ENCODE results near the gene GRPR. TPM values are rescaled to one million over a fixed set of nuclear protein-coding genes. Genes with fewer than 3 reads are reported as not detected.

GRPR gene
- total and polyA plus RNA-seq, 7 donors, result 0.19 to 2.8 (median 0.83) TPM; not detected in 2

DNA sequence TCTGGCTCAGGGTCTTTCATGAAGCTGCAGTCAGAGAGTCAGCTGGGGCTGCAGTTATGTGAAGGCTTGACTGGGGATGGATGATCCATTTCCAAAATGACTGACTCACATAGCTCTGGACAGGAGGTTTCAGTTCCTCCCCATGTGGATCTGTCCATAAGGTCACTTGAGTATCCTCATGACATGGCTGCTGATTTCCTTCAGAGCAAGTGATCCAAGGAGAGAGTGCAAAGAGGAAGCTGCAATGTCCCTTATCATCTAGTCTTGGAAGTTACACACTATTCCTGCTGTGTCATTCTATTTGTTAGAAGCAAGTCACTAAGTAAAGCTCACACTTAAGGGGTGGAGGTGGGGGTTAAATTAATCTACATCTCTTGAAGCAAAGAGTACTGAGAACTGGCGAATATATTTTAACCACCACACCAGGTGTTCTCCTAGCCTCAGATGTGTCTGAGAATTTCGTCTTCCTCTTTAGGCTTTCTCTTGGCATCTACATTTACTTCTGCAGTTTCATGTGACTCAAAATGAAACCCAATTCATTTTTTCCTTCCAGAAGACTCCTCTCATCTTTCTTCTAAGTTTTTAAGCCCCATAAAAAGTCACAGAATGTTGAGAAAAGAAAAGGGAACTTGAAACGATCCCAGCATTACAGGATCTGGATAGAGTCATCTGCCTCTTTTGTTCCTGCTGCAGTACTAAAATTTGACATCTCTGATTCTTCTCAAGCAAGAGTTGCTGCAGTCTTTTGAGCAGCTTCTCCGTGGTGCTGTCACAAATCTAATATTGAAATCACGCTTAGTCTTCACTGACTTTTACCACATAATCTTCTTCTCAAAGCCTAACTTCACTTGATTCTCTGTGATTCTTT, 3.8 kb upstream of the GRPR start:
- H3K36me3 ChIP-seq, result no peaks in the 10 kb centered on the region
- no peak overlapping the region for H3K4me3 ChIP-seq
- 34 to 71% methylated on average over 5 of the region's 5 CpGs for WGBS, 2 donors
- H3K4me1 ChIP-seq, result peaks cover 0 to 5% (median 0%) of the 10 kb centered on the region in 4 donors
- intact Hi-C loops (cut with DNase I), result loop anchor here (10.0 kb wide), 1 partner anchor 325 kb away; no protein-coding TSS in a partner anchor
- H3K27me3 ChIP-seq, result no peaks in the 10 kb centered on the region
- H3K27ac ChIP-seq, result peak overlapping the region in 2 of 4 donors; percentile 36 to 52
- no peak for DNase-seq
- H3K9me3 ChIP-seq, result no peaks in the 10 kb centered on the region
- TF ChIP-seq POLR2A (IDR thresholded peaks at IDR 0.05) (no peak), EP300 (IDR thresholded peaks at IDR 0.05) (peak in 1 of 4 donors; percentile 42), POLR2AphosphoS5 (IDR thresholded peaks at IDR 0.05) (peak; percentile 52 to 84 (median 76))

DNA sequence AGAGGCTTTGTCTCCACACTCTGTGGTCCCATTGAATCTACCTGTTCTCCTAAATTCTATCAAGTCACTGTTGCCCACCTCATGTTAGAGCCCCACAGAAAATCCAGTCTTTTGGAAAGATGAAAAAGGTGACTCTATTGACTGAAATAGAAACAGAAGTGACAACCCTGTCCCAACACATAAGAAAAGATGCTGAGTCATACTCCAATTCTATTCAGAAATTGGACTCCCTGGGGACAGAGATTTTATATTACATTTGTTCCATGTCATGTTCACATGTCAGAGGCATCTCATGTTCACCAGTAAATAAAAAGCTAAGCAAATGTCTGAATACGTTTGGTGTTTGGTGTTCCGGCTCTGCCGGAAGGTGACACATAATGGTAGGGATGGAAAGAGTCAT, 2.9 kb upstream of the GRPR start:
- no peaks in the 10 kb centered on the region for H3K36me3 ChIP-seq
- H3K27me3 ChIP-seq, result no peaks in the 10 kb centered on the region
- peak overlapping the region in 2 of 4 donors; percentile 36 to 52 for H3K27ac ChIP-seq
- TF ChIP-seq, protein P1, sequence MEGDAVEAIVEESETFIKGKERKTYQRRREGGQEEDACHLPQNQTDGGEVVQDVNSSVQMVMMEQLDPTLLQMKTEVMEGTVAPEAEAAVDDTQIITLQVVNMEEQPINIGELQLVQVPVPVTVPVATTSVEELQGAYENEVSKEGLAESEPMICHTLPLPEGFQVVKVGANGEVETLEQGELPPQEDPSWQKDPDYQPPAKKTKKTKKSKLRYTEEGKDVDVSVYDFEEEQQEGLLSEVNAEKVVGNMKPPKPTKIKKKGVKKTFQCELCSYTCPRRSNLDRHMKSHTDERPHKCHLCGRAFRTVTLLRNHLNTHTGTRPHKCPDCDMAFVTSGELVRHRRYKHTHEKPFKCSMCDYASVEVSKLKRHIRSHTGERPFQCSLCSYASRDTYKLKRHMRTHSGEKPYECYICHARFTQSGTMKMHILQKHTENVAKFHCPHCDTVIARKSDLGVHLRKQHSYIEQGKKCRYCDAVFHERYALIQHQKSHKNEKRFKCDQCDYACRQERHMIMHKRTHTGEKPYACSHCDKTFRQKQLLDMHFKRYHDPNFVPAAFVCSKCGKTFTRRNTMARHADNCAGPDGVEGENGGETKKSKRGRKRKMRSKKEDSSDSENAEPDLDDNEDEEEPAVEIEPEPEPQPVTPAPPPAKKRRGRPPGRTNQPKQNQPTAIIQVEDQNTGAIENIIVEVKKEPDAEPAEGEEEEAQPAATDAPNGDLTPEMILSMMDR (IDR thresholded peaks at IDR 0.05), result no peak
- TF ChIP-seq EP300 (IDR thresholded peaks at IDR 0.05) (no peak), POLR2A (IDR thresholded peaks at IDR 0.05) (no peak), POLR2AphosphoS5 (IDR thresholded peaks at IDR 0.05) (no peak)
- no peaks in the 10 kb centered on the region for H3K9me3 ChIP-seq
- DNase-seq, result no peak
- H3K4me1 ChIP-seq, result peaks cover 0 to 5% (median 0%) of the 10 kb centered on the region in 4 donors
- 92 to 98% methylated on average over 3 of the region's 3 CpGs for WGBS, 2 donors
- no peak overlapping the region for H3K4me3 ChIP-seq
- intact Hi-C loops (cut with DNase I), result loop anchor here (10.0 kb wide), 1 partner anchor 324 kb away; no protein-coding TSS in a partner anchor

DNA sequence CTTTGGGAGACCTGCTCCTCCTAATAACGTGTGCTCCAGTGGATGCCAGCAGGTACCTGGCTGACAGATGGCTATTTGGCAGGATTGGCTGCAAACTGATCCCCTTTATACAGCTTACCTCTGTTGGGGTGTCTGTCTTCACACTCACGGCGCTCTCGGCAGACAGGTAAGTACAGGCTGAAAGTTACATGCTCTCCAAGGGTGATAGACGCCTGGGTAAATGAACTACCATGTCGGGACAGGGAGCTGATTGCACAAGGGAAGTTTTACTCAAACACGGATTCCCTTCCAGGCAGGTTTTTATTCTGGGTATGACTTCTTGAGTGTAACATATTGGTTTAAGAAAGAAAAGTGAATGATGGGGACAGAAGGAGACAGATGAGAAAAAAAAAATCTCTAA, 836 bp downstream of the GRPR start:
- intact Hi-C loops (cut with DNase I), result loop anchor here (10.0 kb wide), 1 partner anchor 321 kb away; no protein-coding TSS in a partner anchor
- Histone ChIP-seq H3K9me3 (no peaks in the 10 kb centered on the region), H3K36me3 (no peaks in the 10 kb centered on the region), H3K27ac (peak overlapping the region in 1 of 4 donors; percentile 31), H3K4me3 (peak overlapping the region in 1 of 4 donors; percentile 9), H3K27me3 (no peaks in the 10 kb centered on the region), H3K4me1 (peaks cover 0 to 5% (median 0%) of the 10 kb centered on the region in 4 donors)
- WGBS, 2 donors, result 85 to 89% methylated on average over 7 of the region's 7 CpGs
- DNase-seq, result no peak
- TF ChIP-seq, protein P1 (IDR thresholded peaks at IDR 0.05), result no peak

DNA sequence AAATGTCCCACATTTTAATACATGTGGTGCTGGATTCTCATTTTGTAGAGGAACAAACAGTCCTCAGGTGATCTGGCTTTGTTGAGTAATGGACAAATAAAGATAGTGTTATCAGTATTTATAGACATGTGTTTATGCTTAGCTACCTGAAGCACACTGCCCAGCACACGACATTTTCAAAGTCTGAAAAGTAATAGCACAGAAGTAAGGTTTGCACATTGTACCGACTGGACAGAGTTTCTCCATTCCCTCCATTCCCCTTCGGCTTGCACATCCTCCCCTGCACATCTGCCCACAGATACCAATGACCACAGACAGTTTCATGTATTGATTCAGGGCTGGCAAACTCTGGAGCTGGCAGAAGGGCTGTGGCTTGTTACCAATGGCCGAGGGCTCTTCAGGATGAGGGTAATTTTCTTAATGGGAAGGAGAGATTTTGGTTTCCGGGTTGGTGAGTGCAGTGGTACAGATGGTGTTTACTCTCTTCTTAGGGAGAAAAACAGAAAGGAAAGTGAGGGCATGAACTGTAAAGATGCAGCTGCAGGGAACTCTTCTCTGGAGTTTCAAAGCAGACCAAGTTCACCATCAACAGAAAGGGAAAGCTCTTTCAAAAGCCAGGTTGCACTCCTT, 2.3 kb downstream of the GRPR start:
- Histone ChIP-seq H3K4me1 (no peaks in the 10 kb centered on the region), H3K9me3 (no peaks in the 10 kb centered on the region), H3K36me3 (no peaks in the 10 kb centered on the region), H3K27ac (peak overlapping the region in 1 of 4 donors; percentile 64), H3K27me3 (no peaks in the 10 kb centered on the region), H3K4me3 (no peak overlapping the region)
- 15 to 52% methylated on average over 5 of the region's 5 CpGs for WGBS, 2 donors
- TF ChIP-seq EP300 (IDR thresholded peaks at IDR 0.05) (no peak), POLR2AphosphoS5 (IDR thresholded peaks at IDR 0.05) (no peak), POLR2A (IDR thresholded peaks at IDR 0.05) (no peak)
- TF ChIP-seq, protein P1 (IDR thresholded peaks at IDR 0.05), result no peak
- DNase-seq, result no peak
- intact Hi-C loops (cut with DNase I), result loop anchor here (10.0 kb wide), 1 partner anchor 319 kb away; no protein-coding TSS in a partner anchor

DNA sequence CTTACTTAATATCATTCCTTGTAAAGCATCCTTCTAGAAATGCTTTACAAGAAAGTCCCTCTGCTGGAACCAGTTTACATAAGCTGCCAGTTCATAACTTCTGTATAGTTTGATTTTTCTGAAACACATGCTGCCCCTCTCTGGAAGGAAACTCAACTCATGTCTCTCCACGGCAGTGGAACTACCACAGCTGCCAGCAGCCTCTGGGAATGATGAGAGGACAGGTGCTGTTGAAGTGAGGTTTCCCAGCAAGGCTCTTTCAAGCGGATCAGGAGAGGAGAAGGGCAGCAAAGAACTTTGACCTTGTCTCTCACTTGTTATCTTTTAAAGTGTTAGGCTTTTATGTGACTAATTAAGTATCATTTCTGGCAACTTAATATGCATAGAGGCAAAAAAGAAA, 7.3 kb downstream of the GRPR start:
- H3K9me3 ChIP-seq, result no peaks in the 10 kb centered on the region
- WGBS, 2 donors, result 75 to 77% methylated on average over 2 of the region's 2 CpGs
- no peaks in the 10 kb centered on the region for H3K27me3 ChIP-seq
- intact Hi-C loops (cut with DNase I), result no loop called here
- H3K4me1 ChIP-seq, result no peaks in the 10 kb centered on the region
- DNase-seq, result no peak
- TF ChIP-seq POLR2A (IDR thresholded peaks at IDR 0.05) (no peak), EP300 (IDR thresholded peaks at IDR 0.05) (no peak), POLR2AphosphoS5 (IDR thresholded peaks at IDR 0.05) (no peak)
- TF ChIP-seq, protein P1 (IDR thresholded peaks at IDR 0.05), result no peak
- H3K27ac ChIP-seq, result peak overlapping the region in 1 of 4 donors; percentile 27
- no peak overlapping the region for H3K4me3 ChIP-seq
- no peaks in the 10 kb centered on the region for H3K36me3 ChIP-seq
